Measurements from ENCODE around the gene STK31. TPM values are rescaled to one million over a fixed set of nuclear protein-coding genes. Genes with fewer than 3 reads are reported as not detected.
"Not testable (repeated sequence)": the region's sequence is repeated elsewhere in the genome, so short reads cannot be mapped to it uniquely, and the experiment has no call there.

STK31 gene
- total and polyA plus RNA-seq, 11 donors, result 0.11 to 0.84 (median 0.20) TPM; not detected in 5

DNA sequence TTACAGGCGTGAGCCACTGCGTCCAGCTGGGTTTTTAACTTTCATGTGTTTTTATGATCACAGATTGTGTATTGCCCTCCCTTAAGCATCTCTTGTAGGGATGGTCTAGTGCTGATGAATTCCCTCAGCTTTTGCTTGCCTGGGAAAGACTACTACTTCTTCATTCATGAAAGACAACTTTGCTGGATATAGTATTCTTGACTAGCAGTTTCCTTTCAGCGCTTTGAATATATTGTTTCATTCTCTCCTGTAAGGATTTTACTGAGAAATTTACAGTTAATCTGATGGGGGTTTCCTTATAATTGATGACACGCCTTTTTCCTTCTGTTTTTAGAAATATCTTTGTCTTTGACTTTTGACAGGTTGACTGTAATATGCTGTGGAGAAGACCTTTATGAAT lies 33.2 kb downstream of the STK31 start:
- DNase-seq, result no peak
- no peak overlapping the region for H3K4me3 ChIP-seq
- no peaks in the 10 kb centered on the region for H3K36me3 ChIP-seq
- H3K27me3 ChIP-seq, result no peaks in the 10 kb centered on the region
- 87 to 92% (median 89%) methylated on average over 4 of the region's 4 CpGs for WGBS, 4 donors
- H3K27ac ChIP-seq, result no peak overlapping the region
- ATAC-seq, result no peak
- intact Hi-C loops (cut with DNase I), result no loop called here
- TF ChIP-seq POLR2A (IDR thresholded peaks at IDR 0.05), result no peak
- TF ChIP-seq, protein P1, sequence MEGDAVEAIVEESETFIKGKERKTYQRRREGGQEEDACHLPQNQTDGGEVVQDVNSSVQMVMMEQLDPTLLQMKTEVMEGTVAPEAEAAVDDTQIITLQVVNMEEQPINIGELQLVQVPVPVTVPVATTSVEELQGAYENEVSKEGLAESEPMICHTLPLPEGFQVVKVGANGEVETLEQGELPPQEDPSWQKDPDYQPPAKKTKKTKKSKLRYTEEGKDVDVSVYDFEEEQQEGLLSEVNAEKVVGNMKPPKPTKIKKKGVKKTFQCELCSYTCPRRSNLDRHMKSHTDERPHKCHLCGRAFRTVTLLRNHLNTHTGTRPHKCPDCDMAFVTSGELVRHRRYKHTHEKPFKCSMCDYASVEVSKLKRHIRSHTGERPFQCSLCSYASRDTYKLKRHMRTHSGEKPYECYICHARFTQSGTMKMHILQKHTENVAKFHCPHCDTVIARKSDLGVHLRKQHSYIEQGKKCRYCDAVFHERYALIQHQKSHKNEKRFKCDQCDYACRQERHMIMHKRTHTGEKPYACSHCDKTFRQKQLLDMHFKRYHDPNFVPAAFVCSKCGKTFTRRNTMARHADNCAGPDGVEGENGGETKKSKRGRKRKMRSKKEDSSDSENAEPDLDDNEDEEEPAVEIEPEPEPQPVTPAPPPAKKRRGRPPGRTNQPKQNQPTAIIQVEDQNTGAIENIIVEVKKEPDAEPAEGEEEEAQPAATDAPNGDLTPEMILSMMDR (IDR thresholded peaks at IDR 0.05), result no peak
- peaks cover 0 to 40% (median 26%) of the 10 kb centered on the region in 12 donors for H3K9me3 ChIP-seq
- H3K4me1 ChIP-seq, result no peaks in the 10 kb centered on the region

DNA sequence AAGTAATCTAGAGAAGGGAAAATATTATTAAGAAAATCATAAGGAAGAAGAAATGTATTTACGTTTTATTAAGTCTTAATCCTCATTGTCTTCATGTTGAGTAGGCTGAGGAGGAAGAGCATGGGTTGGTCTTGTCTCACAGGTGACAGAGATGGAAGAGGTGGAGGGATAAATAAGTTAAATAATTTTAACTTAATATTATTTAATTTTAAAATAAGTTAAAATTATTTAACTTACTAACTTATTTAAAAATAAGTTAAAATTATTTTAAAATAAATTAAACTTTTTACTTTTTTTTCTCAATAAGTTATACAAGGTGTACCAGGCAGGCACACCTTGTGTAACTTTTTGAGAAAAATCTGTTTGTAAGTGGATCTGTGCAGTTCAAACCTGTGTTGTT lies 36.6 kb downstream of the STK31 start:
- ATAC-seq (no peak), DNase-seq (no peak)
- WGBS, 4 donors, result 77 to 89% (median 83%) methylated on average over 1 of the region's 1 CpG
- Histone ChIP-seq H3K27ac (no peak overlapping the region), H3K36me3 (no peaks in the 10 kb centered on the region), H3K27me3 (no peaks in the 10 kb centered on the region), H3K4me1 (no peaks in the 10 kb centered on the region), H3K4me3 (no peak overlapping the region), H3K9me3 (peaks cover 0 to 40% (median 25%) of the 10 kb centered on the region in 12 donors)
- intact Hi-C loops (cut with DNase I), result no loop called here
- TF ChIP-seq, protein P1 (IDR thresholded peaks at IDR 0.05), result no peak
- TF ChIP-seq POLR2A (IDR thresholded peaks at IDR 0.05), result no peak

DNA sequence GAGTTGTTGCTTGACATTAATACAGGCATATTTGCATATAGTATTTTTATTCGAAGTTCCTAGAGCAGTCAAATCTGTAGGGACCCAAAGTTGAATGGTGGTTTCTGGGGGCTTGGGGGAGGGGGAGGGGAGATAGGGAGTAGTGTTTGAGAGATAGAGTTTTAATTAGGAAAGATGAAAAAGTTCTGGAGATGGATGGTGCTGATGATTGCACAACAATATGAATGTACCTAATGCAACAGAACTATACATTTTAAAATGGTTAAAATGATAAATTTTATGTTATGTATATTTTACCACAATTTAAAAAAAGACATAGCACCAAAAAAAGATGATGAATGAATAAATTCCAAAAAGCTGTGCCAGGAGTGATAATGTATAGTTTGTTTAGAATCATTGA lies 41.8 kb downstream of the STK31 start:
- Histone ChIP-seq H3K27ac (no peak overlapping the region), H3K36me3 (no peaks in the 10 kb centered on the region), H3K4me1 (no peaks in the 10 kb centered on the region), H3K27me3 (no peaks in the 10 kb centered on the region), H3K4me3 (no peak overlapping the region), H3K9me3 (peaks cover 0 to 21% (median 0%) of the 10 kb centered on the region in 12 donors)
- ATAC-seq (no peak), DNase-seq (no peak)
- 67 to 75% (median 72%) methylated on average over 1 of the region's 1 CpG for WGBS, 4 donors
- TF ChIP-seq POLR2A (IDR thresholded peaks at IDR 0.05), result no peak
- TF ChIP-seq, protein P1 (IDR thresholded peaks at IDR 0.05), result no peak
- intact Hi-C loops (cut with DNase I), result no loop called here

DNA sequence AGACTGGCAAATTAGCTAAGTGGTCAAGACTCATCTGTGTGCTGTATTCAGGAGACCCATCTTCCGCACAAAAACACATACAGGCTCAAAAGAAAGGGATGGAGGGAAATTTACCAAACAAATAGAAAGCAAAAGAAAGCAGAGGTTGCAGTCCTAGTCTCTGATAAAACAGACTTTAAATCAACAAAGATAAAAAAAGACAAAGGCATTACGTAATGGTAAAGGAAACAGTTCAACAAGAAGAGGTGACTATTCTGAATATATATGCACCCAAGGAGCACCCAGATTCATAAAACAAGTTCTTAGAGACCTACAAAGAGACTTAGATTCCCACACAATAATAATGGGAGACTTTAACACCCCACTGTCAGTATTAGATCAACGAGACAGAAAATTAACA lies 48.8 kb downstream of the STK31 start:
- H3K27ac ChIP-seq; intact Hi-C loops (cut with DNase I); H3K9me3 ChIP-seq; DNase-seq; H3K4me1 ChIP-seq; H3K4me3 ChIP-seq; H3K27me3 ChIP-seq; H3K36me3 ChIP-seq; ATAC-seq: not testable (repeated sequence)
- WGBS, 4 donors, result 76 to 88% (median 79%) methylated on average over 3 of the region's 3 CpGs

DNA sequence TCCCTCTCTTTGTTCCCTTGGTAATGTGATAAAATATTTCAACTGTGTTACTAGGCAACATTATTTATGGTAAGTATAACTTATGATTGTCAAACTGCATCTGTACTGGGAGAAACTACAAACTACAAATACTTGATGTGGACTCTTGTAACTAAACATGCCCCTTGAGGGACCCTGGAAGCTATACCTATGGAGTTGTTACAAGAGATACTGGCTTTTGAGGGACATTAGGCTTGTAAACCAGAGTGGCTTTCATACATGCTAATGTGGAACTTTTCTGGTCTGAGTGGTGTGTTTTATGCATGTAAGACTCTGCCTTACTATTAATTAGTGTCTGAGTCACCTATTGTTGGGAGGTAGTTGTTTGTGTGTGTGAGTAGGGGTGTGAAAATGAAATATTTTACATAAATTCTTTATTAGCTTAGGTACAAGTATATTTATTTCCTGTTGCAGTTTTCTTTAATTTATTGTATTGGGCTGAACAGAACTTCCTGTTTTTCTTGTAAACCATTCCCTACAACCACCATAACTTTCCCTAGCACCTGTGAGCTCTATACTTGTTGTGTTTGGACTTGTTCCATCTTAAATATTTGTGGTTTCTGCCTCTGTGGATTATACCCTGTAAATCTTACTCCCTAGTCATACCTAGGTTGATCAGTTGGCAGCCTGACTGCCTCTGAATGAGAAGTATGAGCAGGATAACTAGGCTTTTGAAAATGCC lies 49.8 kb downstream of the STK31 start:
- no peak for TF ChIP-seq POLR2A (IDR thresholded peaks at IDR 0.05)
- TF ChIP-seq, protein P1 (IDR thresholded peaks at IDR 0.05), result no peak
- Histone ChIP-seq H3K27me3 (no peaks in the 10 kb centered on the region), H3K4me3 (no peak overlapping the region), H3K27ac (no peak overlapping the region), H3K36me3 (no peaks in the 10 kb centered on the region), H3K9me3 (peaks cover 0 to 7% (median 0%) of the 10 kb centered on the region in 12 donors), H3K4me1 (no peaks in the 10 kb centered on the region)
- intact Hi-C loops (cut with DNase I), result no loop called here
- no peak for DNase-seq
- no peak for ATAC-seq

Measured in heart left ventricle (tissue), 16 donors.